H1 (cell line): ENCODE measurements around the gene AGAP1. TPM values are rescaled to one million over a fixed set of nuclear protein-coding genes. Genes with fewer than 3 reads are reported as not detected.
A peak's percentile ranks its signal among the peaks of the same experiment; 100 is the strongest.

Experiments used
- polyA plus RNA-seq, 7 experiments: library from polyadenylated mRNA; depleted of rRNA in 3 of 7; stranded (reverse) in 5 of 7; unstranded in 2 of 7; fragments of >200 nt in 5 of 7; fragments of 200-250 nt in 2 of 7; gene quantifications; 1 replicate in 5 of 7; 2 replicates in 1 of 7; 4 replicates in 1 of 7; pipeline versions ENCODE4 v1.2.1 to v1.2.3, GENCODE V29; 2011 to 2013; ENCODE audit warnings: missing spikeins in 2 of 7, mixed read lengths in 2 of 7
- total RNA-seq: library from RNA; stranded (reverse); fragmentation: NEBNext Ultra II Directional; extraction: Animal tissue kit (Norgen Biotek cat#: 25700); gene quantifications from 2 replicates; pipeline ENCODE4 v1.2.1, GENCODE V29; 2021
- TF ChIP-seq, protein P1 (sequence below): IDR thresholded peaks from 2 replicates; pipeline ENCODE4 v1.6.1; 2012; ENCODE audit warnings: low read length, inconsistent platforms

Gene AGAP1
- total and polyA plus RNA-seq, 2 of the 8 experiments (the other 6 are each of a cell fraction or from before 2014, with no cell fraction given), result 18.1 to 39.4 TPM

DNA sequence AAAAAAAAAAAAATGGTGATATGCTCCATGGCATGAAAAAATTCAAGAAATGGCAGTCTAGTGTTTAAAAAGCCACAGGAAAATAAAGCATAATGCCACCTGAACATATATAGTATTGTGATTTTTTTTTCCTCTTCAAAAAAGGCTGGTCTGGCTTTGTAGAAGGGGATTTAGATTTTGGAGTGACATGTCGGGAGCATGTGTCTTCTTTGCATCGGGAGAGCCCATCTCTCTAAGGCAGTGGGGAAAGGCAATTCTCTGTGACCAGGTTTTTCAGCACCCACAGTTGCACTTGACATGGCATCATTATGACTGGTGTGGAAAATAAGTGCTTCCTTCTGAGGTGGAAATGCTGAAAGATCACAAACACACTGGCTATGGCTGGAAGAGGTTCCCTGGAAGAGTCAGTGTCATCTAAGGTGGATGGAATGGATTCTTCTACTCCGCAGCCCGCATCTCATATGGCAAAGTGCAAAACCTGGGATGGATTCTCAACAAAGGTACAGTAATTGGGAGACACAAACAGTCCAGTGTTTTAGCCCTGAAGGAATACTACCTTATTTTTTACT lies 172.5 kb downstream of the AGAP1 start (continued):
- TF ChIP-seq, protein P1, sequence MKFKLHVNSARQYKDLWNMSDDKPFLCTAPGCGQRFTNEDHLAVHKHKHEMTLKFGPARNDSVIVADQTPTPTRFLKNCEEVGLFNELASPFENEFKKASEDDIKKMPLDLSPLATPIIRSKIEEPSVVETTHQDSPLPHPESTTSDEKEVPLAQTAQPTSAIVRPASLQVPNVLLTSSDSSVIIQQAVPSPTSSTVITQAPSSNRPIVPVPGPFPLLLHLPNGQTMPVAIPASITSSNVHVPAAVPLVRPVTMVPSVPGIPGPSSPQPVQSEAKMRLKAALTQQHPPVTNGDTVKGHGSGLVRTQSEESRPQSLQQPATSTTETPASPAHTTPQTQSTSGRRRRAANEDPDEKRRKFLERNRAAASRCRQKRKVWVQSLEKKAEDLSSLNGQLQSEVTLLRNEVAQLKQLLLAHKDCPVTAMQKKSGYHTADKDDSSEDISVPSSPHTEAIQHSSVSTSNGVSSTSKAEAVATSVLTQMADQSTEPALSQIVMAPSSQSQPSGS, result peak; percentile 52; the same call in 1 of the 2 replicates
